ENCODE results near the gene MCF2L2. TPM values are rescaled to one million over a fixed set of nuclear protein-coding genes. Genes with fewer than 3 reads are reported as not detected.
"Not testable (repeated sequence)": the region's sequence is repeated elsewhere in the genome, so short reads cannot be mapped to it uniquely, and the experiment has no call there.

MCF2L2 gene
- polyA plus RNA-seq, 4 donors, result 0.61 to 1.7 (median 1.5) TPM

DNA sequence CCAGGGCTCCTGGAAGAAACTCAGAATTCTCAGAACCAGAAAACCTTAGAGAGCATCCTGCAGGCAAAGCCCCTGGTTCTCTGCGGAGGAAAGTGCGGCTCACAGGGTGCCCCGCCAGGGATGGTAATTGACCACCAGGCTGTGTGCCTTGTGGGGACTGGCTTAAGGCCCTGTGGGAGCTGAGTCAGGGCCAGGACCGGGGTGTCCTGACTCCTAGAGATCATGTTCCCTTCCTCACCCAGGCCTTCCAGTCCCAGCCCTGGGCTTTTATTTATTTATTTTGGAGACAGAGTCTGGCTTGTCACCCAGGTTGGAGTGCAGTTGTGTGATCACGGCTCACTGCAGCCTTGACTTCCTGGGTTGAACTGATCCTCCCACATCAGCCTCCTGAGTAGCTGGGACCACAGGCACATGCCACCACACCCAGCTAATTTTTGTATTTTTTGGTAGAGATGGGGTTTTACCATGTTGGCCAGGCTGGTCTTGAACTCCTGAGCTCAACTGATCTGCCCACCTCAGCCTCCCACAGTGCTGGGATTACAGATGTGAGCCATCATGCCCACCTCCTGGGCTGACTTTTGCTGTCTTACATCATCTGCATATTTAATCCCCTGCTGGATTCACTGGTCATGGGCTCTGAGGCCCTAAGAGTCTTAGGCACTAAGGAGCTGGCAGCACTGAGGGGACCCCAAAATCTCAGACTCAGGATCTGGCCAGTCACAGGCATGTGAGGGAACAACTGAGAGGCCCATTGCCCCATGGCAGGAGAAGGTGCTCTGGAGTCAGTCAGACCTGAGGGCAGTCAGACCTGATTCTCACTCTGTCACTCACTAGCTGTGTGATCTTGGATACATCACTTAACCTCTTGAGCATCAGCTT lies 245.4 kb downstream of the MCF2L2 start:
- no peak for DNase-seq (ENCODE audit: low read depth in 4 of 4, low spot score in 2 of 4)

DNA sequence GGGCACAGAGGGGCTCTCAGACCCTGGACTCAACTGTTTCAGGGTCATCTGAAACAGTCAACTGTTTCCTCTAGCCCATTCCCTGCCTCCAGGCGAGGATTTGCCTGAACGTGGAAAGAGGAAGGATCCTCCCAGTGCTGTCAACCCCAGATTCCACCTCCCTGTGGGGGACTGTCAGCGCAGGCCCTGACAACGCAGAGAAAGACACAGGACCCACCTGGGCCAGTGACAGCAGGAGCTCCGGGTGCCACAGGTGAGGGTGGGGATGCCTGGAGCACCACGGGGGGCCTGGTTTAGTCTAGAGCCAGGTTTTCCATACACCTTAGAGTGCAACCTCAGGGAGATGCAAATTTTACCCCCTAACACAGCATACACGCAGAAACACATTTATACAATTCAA lies 246.3 kb downstream of the MCF2L2 start:
- no peak for DNase-seq (ENCODE audit: low read depth in 4 of 4, low spot score in 2 of 4)

DNA sequence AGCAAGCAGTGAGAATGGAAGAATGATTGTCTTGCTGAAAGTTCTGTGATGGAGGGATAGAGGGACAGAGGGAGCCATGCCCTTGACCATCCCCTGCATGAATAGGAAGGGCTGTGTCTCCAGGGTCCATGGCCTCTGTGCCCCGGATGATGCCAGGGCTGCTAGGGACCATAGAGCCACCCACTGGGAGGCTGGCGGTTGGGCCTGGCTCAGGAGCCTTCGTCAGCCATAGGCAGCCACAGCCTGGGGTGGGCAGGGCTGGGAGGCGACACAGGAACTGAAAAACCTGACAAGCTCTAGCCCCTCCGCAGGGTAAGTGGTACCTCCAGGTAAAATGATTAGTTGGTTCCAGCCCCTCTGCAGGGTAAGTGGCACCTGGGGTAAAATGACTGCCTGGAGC lies 246.8 kb downstream of the MCF2L2 start:
- DNase-seq (ENCODE audit: low read depth in 4 of 4, low spot score in 2 of 4), result no peak

DNA sequence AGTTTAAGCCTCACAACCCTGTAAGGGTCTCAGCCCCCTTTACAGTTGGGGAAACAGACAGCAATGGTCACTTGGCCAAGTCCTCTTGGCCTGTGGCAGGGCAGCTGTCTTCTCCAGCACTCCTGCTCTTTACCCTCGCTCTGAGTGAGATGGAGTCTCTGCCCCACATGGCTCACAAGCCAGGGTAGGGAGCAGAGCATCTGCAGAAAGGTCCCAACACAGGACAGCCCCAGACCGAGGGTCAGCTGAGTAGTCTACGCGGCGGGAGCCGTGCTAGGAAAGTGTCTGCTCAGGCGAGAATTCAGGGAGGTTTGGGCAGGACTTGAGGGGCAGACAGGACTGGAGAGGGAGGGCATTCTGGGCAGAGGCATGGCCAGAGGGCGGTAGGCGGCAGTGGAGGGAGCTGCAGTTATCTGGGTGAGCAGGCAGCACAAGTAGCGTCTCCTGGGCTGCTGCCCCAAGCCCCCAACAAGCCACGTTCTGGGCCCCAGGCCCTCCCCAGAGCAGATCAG lies 247.6 kb downstream of the MCF2L2 start:
- DNase-seq (ENCODE audit: low read depth in 4 of 4, low spot score in 2 of 4), result no peak

DNA sequence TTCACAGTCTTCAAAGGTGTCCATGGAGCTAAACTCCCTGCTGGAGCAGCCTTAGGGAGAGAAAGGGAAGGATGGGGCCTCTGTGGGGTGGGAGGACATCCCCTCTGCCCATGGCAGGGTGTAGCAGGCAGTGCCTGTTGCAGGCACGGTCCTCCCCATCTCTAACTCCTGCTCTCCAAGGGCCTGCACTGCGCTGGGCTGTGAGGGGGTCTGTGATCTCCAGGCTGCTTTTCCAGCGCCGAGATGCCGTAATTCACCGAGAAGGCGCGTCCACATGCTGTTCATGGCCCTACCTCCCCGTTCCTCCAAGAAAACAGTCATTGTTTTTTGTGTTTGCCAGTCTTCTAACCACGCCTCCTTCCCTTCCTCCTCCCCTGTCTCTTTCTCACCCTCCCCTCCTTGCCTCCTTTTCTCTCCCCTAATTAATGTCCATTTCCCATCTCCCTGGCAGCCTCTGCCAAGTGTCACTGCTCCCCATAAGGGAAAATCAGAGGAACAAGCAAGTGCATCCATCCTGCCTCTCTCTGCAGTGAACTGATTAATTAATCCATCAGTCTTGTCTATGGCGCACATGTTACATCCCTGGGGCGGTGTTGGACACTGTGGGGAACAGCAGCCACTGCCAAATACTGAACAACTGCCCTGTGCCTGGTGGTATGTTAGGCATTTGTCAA lies 248.2 kb downstream of the MCF2L2 start:
- no peak for DNase-seq (ENCODE audit: low read depth in 4 of 4, low spot score in 2 of 4)

DNA sequence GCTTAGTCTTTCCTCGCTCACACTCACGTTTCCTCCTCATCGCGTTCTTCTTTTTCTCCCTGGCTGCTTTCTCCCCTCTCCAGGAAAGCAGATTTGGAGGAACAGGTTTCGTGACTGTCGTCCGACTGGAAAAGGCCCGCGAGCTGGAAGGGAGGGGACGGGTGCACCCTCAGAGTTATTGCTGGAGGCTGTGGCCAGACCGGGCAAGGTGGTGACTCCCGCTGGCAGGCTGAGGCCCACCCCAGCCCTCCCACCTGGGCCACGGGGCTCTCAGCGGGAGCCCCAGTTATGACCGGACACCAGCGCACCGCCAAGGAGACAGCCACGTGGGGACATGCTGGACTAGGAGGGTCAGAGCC lies 248.9 kb downstream of the MCF2L2 start:
- DNase-seq (ENCODE audit: low read depth in 4 of 4, low spot score in 2 of 4), result not testable (repeated sequence)

DNA sequence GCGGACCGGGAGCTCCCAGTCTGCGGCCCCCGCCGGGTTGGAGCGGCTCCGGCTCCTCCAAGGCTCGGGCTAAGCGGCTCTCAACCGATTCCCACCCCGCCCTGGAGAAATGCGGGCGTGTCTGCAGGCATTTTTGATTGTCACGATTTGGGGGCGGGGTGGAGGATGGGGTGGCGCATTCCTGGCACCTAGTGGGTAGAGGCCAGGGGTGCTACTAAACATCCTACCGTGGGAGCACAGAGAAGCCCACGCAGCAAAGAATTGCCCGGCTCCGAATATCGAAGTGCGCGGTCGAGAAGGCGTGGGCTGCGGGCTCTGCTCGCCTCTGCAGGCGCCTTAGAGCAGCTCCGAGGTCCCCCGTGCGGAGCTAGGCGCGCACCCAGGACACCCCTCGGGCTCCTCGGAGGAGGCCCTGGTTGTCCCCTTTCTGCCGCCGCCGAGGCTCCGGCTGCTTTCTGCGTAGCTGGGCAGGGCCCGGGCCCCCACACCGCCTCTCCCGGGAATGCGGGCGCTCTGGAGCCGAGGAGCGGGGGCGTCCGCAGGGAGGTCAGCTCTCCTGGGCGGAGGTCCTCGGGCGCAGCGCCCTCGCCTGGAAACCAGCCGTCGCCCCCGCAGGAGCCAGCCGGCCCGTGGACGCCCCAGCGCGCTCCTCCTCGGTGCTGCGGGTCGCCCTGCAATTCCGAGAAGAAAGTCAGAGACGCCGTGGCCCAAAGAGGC lies 249.4 kb downstream of the MCF2L2 start:
- no peak for DNase-seq (ENCODE audit: low read depth in 4 of 4, low spot score in 2 of 4)

DNA sequence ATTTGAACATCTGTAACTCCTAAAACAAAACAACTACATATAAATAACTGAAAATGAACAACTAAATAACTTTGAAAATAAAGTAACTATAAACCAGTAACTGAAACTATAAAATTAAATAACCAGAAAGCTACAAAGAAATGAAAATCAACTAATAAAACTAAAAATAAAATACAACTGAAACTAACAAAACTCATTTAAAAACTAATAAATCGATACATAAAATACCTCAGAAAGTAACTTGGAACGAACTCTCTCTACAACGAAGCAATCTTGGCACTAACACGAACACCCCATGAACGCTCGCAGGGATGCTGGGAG lies 249.9 kb downstream of the MCF2L2 start:
- DNase-seq (ENCODE audit: low read depth in 4 of 4, low spot score in 2 of 4), result no peak

DNA sequence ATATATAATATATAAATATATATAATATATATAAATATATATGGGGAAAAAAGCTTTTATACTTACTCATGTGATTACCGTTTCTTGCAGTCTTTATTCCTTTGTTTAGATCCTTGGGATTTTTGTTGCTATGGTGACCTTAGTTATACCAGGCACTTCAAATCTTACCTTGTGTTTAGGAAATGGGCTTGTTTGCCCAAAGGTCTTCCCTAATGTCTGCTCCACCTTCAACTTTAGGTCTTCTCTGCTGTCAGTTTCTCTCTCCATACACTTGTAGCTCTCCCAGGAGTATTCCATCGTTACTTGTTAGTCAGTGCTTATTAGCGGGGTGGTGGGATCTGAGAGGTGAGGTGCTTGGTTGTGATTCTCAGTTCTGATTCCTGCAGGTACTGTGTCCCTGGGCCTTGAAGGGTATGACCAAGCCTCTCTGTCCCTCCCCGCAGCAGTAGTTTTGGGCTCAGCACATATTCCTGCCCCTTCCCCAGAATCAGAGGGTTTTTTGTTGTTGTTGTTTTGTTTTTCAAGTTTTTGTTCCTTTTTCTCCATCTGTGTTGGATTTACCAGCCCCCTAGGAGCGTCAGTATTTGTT lies 256.3 kb downstream of the MCF2L2 start:
- DNase-seq (ENCODE audit: low read depth in 4 of 4, low spot score in 2 of 4), result no peak

DNA sequence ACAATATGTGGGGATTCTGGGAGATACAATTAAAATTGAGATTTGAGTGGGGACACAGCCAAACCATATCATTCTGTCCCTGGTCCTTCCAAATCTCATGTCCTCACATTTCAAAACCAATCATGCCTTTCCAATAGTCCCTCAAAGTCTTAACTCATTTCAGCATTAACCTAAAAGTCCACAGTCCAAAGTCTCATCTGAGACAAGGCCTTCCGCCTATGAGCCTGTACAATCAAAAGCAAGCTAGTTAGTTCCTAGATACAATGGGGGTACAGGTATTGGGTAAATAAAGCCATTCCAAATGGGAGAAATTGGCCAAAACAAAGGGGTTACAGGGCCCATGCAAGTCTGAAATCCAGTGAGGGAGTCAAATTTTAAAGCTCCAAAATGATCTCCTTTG lies 260.4 kb downstream of the MCF2L2 start:
- not testable (repeated sequence) for DNase-seq (ENCODE audit: low read depth in 4 of 4, low spot score in 2 of 4)

DNA sequence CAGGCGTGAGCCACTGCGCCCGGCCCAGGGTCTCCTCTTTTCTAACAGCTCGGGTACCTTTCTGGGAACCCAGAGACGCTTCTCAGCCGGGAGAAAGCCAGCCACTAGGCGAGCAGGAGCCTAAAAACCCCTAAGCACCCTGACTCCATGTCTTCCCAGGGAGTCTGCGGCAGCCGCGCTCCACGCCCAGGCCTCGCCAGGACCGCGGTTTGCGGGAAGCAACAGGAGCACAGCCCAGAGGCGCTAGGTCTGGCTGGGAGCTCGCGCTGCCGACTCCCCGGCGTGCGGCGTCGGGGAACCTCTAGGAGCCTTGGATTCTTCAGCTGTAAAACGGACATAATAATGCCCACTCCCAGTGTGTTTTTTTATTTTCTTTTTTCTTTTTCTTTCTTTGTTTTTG lies 264.9 kb downstream of the MCF2L2 start:
- no peak for DNase-seq (ENCODE audit: low read depth in 4 of 4, low spot score in 2 of 4)

DNA sequence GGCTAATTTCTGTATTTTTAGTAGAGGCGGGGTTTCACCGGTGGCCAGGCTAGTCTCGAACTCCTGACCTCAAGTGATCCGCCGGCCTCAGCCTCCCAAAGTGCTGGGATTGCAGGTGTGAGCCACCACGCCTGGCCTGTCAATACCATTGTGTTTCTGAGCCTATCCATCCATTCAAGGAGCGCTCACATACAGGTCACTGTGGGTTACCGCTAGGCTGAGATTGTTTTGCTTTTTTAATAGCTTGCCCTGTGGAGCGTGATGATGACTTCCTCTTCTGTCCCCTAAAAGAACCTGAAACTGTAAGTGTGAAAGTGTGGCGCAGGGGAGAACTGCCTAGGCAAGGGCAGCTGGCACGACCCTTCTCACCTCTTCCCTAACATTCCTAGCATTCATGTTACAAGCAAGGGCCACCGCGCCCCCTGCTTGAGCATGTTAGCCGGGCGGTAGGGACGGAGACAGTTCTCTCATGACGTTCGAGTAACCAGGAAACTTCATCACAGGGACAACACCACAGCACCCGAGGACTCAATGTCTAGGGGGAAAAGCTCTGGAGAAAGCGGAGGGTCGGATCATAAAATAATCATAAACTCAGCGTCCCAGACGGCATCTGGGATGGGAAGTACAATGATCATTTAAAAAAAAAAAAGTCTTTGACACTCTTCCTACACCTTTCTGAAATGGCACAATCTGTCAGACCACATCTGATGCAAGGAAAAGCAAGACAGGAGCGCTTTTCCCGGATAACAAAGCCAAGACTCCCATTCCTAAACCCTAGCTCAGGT lies 266.7 kb downstream of the MCF2L2 start:
- no peak for DNase-seq (ENCODE audit: low read depth in 4 of 4, low spot score in 2 of 4)

DNA sequence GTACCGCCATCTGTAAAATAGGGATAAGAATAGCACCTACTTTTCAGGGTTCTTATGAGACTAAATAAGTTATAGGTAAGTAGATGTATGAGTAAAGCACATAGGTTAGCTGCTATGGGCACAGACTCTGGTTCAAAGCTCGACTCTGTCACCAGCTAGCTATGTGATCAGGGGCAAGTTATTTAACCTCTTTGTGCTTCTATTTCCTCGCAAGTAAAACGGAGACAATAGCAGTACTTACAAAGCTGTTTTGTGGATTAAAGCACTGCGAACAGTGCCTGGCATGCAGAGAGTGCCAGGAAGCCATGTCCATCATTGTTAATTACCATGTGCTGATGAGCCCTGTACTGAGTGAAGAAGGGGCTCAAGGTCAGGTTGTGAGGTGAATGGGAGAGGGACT lies 267.8 kb downstream of the MCF2L2 start:
- DNase-seq (ENCODE audit: low read depth in 4 of 4, low spot score in 2 of 4), result no peak

DNA sequence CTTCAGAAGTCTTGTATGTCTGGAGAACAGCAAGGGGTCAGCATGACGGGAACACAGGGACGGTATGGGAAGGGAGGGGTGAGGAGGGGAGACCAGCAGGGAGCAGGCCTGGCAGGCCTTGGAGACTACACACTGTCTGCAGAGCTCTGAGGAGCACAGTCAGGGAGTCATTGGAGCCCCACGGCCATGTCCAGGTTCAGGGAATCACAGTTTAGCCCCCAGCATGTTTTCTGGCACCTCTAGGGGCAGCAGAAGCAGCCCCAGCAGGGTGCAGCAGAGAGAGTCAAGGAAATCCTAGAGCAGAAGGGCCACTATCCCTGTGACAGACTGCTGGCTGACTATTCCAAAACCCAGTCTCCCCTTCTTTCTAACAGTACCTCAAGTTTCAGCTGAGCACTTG lies 269.1 kb downstream of the MCF2L2 start:
- no peak for DNase-seq (ENCODE audit: low read depth in 4 of 4, low spot score in 2 of 4)

DNA sequence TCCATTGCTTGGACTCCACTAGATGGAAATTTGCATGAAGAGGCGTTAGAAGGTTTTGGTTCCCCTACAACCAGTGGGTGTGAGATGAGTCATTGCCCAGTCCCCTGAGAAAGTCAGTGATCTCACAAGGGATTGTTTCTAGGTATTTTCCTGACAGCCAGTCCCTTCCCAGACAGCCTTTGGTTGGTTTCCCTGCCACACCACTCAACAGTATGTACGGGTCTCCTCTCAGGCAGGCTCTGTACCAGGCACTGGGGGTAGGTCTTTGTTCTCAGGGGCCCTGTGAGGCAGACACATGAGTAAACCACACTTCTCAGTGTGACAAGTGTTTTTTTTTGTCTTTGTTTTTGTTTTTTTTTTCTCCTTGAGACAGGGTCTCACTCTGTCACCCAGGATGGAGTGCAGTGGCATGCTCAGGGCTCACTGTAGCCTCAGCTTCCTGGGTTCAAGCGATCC lies 269.8 kb downstream of the MCF2L2 start:
- DNase-seq (ENCODE audit: low read depth in 4 of 4, low spot score in 2 of 4), result no peak

DNA sequence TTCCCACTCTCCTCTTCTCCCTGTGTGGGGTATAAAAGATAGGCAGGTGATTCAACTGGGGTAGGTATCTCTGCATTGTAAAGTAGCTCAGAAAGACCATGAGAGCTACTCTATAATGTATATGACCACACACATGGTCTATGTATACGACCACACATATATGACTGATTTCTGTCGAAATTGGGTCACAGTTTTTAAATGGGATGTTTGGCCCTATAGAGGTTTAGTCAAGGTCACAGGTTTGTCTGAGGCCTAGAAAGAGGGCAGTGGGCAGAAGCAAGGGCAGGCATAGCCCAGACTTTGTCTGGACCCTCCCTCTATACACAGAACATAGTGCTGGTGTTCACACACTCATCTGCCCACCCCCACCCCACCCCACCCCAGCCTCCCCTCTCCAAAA lies 270.3 kb downstream of the MCF2L2 start:
- DNase-seq (ENCODE audit: low read depth in 4 of 4, low spot score in 2 of 4), result no peak

DNA sequence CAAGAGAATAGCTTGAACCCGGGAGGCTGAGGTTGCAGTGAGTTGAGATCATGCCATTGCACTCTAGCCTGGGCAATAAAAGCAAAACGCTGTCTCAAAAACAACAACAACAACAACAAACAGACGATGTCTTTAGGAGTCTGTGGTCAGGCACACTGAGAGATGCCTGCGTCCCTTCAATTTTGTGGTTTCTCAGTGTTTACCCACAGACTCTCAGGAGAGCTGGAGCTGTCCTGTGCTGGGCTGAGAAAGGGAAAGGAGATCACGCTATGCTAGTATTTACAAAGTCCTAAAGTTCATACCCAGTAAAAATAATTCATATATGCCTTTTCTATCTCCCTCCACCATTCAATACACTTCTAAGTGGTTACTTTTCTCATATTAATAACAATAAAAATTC lies 272.2 kb downstream of the MCF2L2 start:
- no peak for DNase-seq (ENCODE audit: low read depth in 4 of 4, low spot score in 2 of 4)

DNA sequence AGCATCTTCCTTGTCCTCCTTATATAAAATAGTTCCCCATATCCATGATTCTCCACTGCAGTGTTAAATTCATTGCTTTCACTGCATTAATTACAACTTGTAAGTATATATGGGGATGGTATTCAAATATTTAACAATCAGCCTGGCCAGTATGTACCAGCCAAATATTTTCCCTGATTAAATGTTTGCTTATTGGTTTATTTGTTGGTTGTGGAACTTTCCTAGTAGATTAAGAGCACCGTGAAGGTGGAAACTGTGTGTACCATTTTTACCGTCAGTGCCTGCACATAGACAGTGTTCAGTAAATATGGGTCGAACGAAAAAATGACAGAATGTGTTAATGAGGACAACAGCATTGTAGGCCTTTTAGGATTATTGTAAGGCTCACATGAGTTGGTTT lies 272.9 kb downstream of the MCF2L2 start:
- DNase-seq (ENCODE audit: low read depth in 4 of 4, low spot score in 2 of 4), result no peak

DNA sequence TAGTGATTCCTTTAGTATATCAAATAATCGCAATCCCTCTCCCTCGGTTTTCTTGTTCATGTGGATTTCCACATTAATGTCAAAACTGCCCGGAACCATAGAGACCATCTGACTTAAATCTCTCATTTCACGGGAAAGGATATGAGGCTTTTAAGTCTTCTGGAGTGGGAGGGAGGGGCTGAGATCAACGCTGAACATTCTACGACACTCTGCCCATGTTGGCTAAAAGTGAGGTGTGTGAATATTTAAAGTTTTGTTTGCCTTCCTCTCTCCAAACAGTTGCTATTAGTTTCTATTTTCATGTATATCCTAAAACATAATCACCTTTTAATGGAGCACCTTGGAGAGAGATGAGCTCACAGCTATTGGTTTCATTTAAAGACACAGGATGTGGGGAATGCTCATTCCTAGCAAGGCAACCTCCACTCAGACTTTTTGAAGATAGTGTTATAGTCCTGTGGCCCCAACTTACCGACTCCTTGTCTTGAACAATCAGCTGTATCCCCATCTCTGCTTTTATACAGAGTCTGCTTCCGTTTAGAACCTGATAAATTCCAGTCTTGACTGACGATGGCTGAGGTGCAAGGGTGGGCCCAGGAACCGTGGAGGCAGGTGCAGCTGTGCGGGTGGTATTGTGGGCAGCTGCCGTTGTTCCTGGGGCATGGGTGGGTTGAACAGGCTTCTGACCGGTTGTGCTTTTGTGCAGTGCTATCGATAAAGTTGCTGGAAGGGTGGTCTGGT lies 275.0 kb downstream of the MCF2L2 start:
- no peak for DNase-seq (ENCODE audit: low read depth in 4 of 4, low spot score in 2 of 4)
